ENCODE measurements around the gene ABCC1.
A peak's percentile ranks its signal among the peaks of the same experiment; 100 is the strongest.
"Not testable (repeated sequence)": the region's sequence is repeated elsewhere in the genome, so short reads cannot be mapped to it uniquely, and the experiment has no call there.

The ABCC1 gene

GRCh38 chr16:15946257-15947044 is 3.0 kb upstream of the ABCC1 start:
- no peak for DNase-seq (ENCODE audit: low read depth)

- no peak for DNase-seq (ENCODE audit: low read depth)
These were observed 1.4 kb upstream of the ABCC1 start for GRCh38 chr16:15947983-15948509.

- DNase-seq (ENCODE audit: low read depth), result no peak
These were observed 745 bp upstream of the ABCC1 start for GRCh38 chr16:15948532-15949209.

- DNase-seq (ENCODE audit: low read depth), result no peak
These were observed 892 bp downstream of the ABCC1 start for GRCh38 chr16:15950161-15950854.

GRCh38 chr16:15950869-15951268 is 1.5 kb downstream of the ABCC1 start:
- DNase-seq (ENCODE audit: low read depth), result no peak

- DNase-seq (ENCODE audit: low read depth), result no peak
These were observed 2.4 kb downstream of the ABCC1 start for GRCh38 chr16:15951852-15952251.

GRCh38 chr16:15952265-15952711 is 2.9 kb downstream of the ABCC1 start:
- no peak for DNase-seq (ENCODE audit: low read depth)

- DNase-seq (ENCODE audit: low read depth), result no peak
These were observed 4.1 kb downstream of the ABCC1 start for GRCh38 chr16:15953477-15953876.

- no peak for DNase-seq (ENCODE audit: low read depth)
These were observed 4.8 kb downstream of the ABCC1 start for GRCh38 chr16:15953929-15954813.

GRCh38 chr16:15954814-15955151 is 5.4 kb downstream of the ABCC1 start:
- DNase-seq (ENCODE audit: low read depth), result no peak

- no peak for DNase-seq (ENCODE audit: low read depth)
These were observed 6.0 kb downstream of the ABCC1 start for GRCh38 chr16:15955425-15955824.

- DNase-seq (ENCODE audit: low read depth), result not testable (repeated sequence)
These were observed 6.7 kb downstream of the ABCC1 start for GRCh38 chr16:15956106-15956505.

GRCh38 chr16:15958703-15959348 is 9.4 kb downstream of the ABCC1 start:
- DNase-seq (ENCODE audit: low read depth), result no peak

GRCh38 chr16:15960124-15960971 is 10.9 kb downstream of the ABCC1 start:
- DNase-seq (ENCODE audit: low read depth), result no peak

GRCh38 chr16:15961060-15961511 is 11.7 kb downstream of the ABCC1 start:
- DNase-seq (ENCODE audit: low read depth), result peak; percentile 38

GRCh38 chr16:15961571-15962090 is 12.2 kb downstream of the ABCC1 start:
- DNase-seq (ENCODE audit: low read depth), result no peak

- no peak for DNase-seq (ENCODE audit: low read depth)
These were observed 14.0 kb downstream of the ABCC1 start for GRCh38 chr16:15963307-15963910.

- DNase-seq (ENCODE audit: low read depth), result no peak
These were observed 17.0 kb downstream of the ABCC1 start for GRCh38 chr16:15966420-15966819.

GRCh38 chr16:15966836-15967546 is 17.6 kb downstream of the ABCC1 start:
- no peak for DNase-seq (ENCODE audit: low read depth)
